Right lobe of liver (tissue), 6 donors: ENCODE data around the gene NEIL1. TPM values are rescaled to one million over a fixed set of nuclear protein-coding genes. Genes with fewer than 3 reads are reported as not detected.
"Not testable (repeated sequence)": the region's sequence is repeated elsewhere in the genome, so short reads cannot be mapped to it uniquely, and the experiment has no call there.

Experiments used
- ATAC-seq, 4 donors: fragments of 200-7000 bp; cut with Tn5 transposase; one replicate each; pipeline ENCODE4 v1.9.1; 2020; ENCODE audit warnings: mild to moderate bottlenecking in 4 of 4, moderate library complexity in 4 of 4
- DNase-seq, 3 donors: peaks; one replicate each; pipeline ENCODE4 v3.0.0-alpha.2; 2020
- H3K27ac ChIP-seq, 3 donors: fragments of 200-600 bp; one replicate each; pipeline ENCODE4 v1.8.0; 2022
- H3K27me3 ChIP-seq, 2 donors: fragments of 200-600 bp; one replicate each; pipeline ENCODE4 v1.8.0; 2022
- H3K36me3 ChIP-seq, 4 donors: fragments of 200-600 bp; sonication (generic) in 1 of 4; one replicate each; pipeline versions ENCODE4 v1.5.1 to v1.8.0; 2017 to 2022; ENCODE audit warnings: control low read depth in 1 of 4
- H3K4me1 ChIP-seq, 4 donors: fragments of 200-600 bp; sonication (generic) in 1 of 4; one replicate each; pipeline versions ENCODE4 v1.5.1 to v1.8.0; 2017 to 2022; ENCODE audit warnings: control low read depth in 1 of 4
- H3K4me3 ChIP-seq, 3 donors: fragments of 200-600 bp; one replicate each; pipeline ENCODE4 v1.8.0; 2022
- H3K9me3 ChIP-seq, 4 donors: fragments of 200-600 bp; sonication (generic) in 1 of 4; one replicate each; pipeline versions ENCODE4 v1.5.1 to v1.8.0; 2017 to 2022; ENCODE audit warnings: control low read depth in 1 of 4
- POLR2A ChIP-seq: fragments of 450-650 bp; IDR thresholded peaks from one replicate; pipeline ENCODE4 v1.6.1; 2017; ENCODE audit warnings: antibody characterized with exemption, mild to moderate bottlenecking
- WGBS: methylation state at CpG from one replicate; pipeline ENCODE4 v1.1.6; 2018; ENCODE audit warnings: low coverage, low lambda C conversion rate; ENCODE audit not compliant: insufficient coverage; ENCODE audit errors: missing lambda C conversion rate; 5-methylcytosine and 5-hydroxymethylcytosine counted together
- intact Hi-C, 2 donors: fragments of 100-400 bp; cut with DNase I; formaldehyde crosslinking; loops; one replicate each; pipeline versions ENCODE4 v1.11.2 to v1.14.1; 2022
- total RNA-seq, 6 experiments: library from RNA; depleted of rRNA in 2 of 6; stranded (reverse); fragments of >200 nt in 2 of 6; fragmentation: NEBNext Ultra II Directional in 3 of 6; extraction: Animal tissue kit (Norgen Biotek cat#: 25700) in 3 of 6; gene quantifications; one replicate each; pipeline versions ENCODE4 v1.1.0 to v1.2.4, GENCODE V29; 2016 to 2023
- TF ChIP-seq, protein P1 (sequence below), 4 donors: fragments of 200-600 bp in 3 of 4; fragments of 450-650 bp in 1 of 4; IDR thresholded peaks; one replicate each; pipeline versions ENCODE4 v1.5.1 to v1.8.0; 2016 to 2022; ENCODE audit warnings: antibody characterized with exemption in 4 of 4, mild to moderate bottlenecking in 2 of 4
- donor health status: DM: no; HTN: yes; CAD: no.
- donor health status: DM: no; HTN: no; CAD: no.
- donor health status: DM: no; HTN: no; CAD: no.
- donor health status: DM: no; HTN: yes; CAD: no.
- donor health status: DM: no; HTN: yes; CAD: no.

NEIL1 gene
- total RNA-seq, 6 experiments from 2014 or later: 16.6 to 32.7 (median 23.7) TPM

DNA sequence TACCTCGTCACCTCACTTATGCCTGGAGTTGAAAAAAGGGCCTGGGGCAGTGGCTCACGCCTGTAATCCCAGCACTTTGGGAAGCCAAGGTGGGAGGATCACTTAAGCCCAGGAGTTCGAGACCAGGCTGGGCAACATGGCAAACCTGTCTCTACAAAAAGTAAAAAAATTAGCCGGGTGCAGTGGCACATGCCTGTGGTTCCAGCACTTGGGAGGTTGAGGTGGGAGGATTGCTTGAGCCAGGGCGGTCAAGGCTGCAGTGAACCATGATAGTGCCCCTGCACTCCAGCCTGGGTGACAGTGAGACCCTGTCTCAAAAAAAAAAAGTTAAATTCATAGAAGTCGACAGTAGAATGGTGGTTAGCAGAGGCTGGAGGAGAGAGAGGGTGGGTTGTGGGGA is 4.6 kb upstream of the NEIL1 start:
- H3K4me3 ChIP-seq: no peak overlapping the region
- no peak overlapping the region for H3K27ac ChIP-seq
- intact Hi-C loops: no loop called here
- H3K4me1 ChIP-seq: no peaks in the 10 kb centered on the region
- H3K36me3 ChIP-seq: peaks cover 0 to 6% (median 0%) of the 10 kb centered on the region in 4 donors
- no peak for TF ChIP-seq POLR2A
- TF ChIP-seq, protein P1, sequence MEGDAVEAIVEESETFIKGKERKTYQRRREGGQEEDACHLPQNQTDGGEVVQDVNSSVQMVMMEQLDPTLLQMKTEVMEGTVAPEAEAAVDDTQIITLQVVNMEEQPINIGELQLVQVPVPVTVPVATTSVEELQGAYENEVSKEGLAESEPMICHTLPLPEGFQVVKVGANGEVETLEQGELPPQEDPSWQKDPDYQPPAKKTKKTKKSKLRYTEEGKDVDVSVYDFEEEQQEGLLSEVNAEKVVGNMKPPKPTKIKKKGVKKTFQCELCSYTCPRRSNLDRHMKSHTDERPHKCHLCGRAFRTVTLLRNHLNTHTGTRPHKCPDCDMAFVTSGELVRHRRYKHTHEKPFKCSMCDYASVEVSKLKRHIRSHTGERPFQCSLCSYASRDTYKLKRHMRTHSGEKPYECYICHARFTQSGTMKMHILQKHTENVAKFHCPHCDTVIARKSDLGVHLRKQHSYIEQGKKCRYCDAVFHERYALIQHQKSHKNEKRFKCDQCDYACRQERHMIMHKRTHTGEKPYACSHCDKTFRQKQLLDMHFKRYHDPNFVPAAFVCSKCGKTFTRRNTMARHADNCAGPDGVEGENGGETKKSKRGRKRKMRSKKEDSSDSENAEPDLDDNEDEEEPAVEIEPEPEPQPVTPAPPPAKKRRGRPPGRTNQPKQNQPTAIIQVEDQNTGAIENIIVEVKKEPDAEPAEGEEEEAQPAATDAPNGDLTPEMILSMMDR (IDR thresholded peaks at IDR 0.05): no peak
- DNase-seq (no peak), ATAC-seq (no peak)
- no peaks in the 10 kb centered on the region for H3K27me3 ChIP-seq
- no peaks in the 10 kb centered on the region for H3K9me3 ChIP-seq
- WGBS: 84% methylated on average over 6 of the region's 6 CpGs

DNA sequence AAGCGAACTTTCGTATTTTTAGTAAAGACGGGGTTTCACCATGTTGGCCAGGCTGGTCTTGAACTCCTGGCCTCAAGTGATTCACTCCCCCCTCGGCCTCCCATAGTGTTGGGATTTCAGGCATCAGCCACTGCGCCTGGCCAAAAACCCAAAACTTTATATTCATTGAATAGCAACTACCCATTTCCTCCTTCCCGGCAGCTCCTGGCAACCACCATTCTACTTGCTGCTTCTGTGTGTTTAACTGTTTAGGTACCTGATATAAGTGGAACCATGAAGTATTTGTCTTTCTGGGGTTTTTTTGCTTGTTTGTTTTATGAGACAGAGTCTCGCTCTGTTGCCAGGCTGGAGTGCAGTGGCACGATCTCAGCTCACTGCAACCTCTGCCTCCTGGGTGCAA is 2.9 kb upstream of the NEIL1 start:
- H3K9me3 ChIP-seq, H3K27me3 ChIP-seq, H3K4me1 ChIP-seq, DNase-seq, H3K36me3 ChIP-seq, H3K4me3 ChIP-seq, intact Hi-C loops, ATAC-seq, H3K27ac ChIP-seq: not testable (repeated sequence)
- WGBS: 43% methylated on average over 8 of the region's 8 CpGs

DNA sequence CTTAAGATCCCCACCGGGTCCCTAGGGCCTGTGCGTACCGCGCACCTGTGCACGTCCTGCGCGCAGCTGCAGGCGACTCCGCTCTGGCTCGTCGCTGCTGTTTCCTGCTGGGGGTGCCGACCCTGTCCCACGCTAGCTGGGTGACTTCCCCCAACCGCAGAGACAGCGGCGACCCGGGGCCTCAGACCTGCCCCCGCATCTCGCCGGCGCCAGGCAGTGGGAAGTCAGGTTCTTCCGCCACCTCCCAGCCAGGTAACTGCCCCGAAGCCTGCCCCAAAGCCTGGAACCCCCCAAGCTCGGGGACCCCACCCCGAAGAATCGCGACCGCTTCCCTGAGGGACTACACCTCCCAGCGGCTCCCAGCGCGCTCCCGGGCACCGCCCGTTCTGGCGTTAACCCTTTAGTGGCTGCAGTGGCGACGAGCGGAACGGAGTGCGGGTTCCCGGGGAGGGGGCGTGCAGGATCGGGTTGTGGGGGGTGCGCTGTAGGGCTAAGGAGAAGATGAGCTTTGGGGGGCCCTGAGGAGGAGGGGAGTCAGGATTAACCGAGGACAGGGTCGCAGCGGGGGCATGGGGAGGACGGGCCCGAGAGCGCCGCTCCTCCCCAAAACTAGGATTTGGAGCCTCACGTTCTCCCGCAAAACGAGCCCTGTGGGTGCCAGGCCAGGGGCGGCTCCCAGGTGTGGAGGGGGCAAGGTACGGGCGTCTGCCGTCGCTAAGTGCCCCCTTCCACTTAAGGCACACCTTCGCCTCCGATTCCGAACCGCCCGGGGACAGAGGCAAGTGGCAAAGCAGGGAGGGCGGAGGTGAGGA is 589 bp downstream of the NEIL1 start:
- peak overlapping the region; percentile 18 to 57 (median 52) for H3K27ac ChIP-seq

DNA sequence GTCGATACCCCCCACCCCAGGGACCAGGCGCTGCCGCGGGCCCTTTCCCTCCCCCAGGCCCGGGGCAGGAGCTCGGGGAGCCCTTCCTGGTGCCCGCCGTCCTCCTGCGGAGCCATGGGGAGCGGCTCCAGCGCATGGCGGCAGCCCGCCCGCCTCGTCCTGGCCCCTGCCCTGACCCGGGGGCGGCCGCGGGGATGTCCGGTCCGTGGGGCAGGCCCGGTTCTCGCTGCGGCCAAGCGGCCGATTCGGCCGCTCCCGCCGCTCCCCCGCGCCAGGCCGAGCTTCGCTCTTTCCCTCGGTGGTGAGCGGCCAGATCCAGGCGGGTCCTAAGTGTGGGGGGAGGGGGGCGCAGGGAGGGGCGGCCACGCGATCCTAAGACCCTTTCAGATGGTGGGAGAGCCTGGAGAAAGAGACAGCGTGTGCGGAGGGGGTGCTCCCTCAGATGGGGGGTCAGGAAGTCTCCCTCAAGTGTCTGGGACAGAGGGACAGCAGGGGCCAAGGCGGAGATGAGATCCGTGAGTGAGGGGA is 1.3 kb downstream of the NEIL1 start:
- DNase-seq: no peak
- Histone ChIP-seq H3K9me3 (no peaks in the 10 kb centered on the region), H3K36me3 (no peaks in the 10 kb centered on the region), H3K4me1 (peaks cover 0 to 8% (median 0%) of the 10 kb centered on the region in 4 donors), H3K27ac (peak overlapping the region; percentile 18 to 57 (median 52)), H3K27me3 (no peaks in the 10 kb centered on the region), H3K4me3 (peak overlapping the region; percentile 82 to 94 (median 86))
- TF ChIP-seq, protein P1 (IDR thresholded peaks at IDR 0.05): no peak
- no peak for TF ChIP-seq POLR2A
- intact Hi-C loops: no loop called here
- ATAC-seq: peak; percentile 21 to 53 (median 40)
- no CpG with 5 or more reads among the region's 45 CpGs for WGBS

More for the DNA sequence above, 589 bp downstream of the NEIL1 start:
- Histone ChIP-seq H3K27me3 (no peaks in the 10 kb centered on the region), H3K36me3 (no peaks in the 10 kb centered on the region), H3K4me3 (peak overlapping the region; percentile 82 to 94 (median 86)), H3K9me3 (no peaks in the 10 kb centered on the region), H3K4me1 (peaks cover 0 to 8% (median 0%) of the 10 kb centered on the region in 4 donors)
- peak; percentile 78 to 86 (median 82) for ATAC-seq
- intact Hi-C loops: no loop called here
- DNase-seq: peak; percentile 78 to 86 (median 81)
- 0% methylated on average over 14 of the region's 65 CpGs for WGBS
- TF ChIP-seq, protein P1 (IDR thresholded peaks at IDR 0.05): no peak
- TF ChIP-seq POLR2A: no peak
